Activated T-cell treated with anti-CD3 and anti-CD28 coated beads for 24 hours (primary cell): ENCODE measurements around the gene SLC12A5.

Source experiments
- DNase-seq: peaks from one replicate; pipeline ENCODE4 v3.0.0-alpha.2; 2020; ENCODE audit warnings: low read depth

The SLC12A5 gene

DNA sequence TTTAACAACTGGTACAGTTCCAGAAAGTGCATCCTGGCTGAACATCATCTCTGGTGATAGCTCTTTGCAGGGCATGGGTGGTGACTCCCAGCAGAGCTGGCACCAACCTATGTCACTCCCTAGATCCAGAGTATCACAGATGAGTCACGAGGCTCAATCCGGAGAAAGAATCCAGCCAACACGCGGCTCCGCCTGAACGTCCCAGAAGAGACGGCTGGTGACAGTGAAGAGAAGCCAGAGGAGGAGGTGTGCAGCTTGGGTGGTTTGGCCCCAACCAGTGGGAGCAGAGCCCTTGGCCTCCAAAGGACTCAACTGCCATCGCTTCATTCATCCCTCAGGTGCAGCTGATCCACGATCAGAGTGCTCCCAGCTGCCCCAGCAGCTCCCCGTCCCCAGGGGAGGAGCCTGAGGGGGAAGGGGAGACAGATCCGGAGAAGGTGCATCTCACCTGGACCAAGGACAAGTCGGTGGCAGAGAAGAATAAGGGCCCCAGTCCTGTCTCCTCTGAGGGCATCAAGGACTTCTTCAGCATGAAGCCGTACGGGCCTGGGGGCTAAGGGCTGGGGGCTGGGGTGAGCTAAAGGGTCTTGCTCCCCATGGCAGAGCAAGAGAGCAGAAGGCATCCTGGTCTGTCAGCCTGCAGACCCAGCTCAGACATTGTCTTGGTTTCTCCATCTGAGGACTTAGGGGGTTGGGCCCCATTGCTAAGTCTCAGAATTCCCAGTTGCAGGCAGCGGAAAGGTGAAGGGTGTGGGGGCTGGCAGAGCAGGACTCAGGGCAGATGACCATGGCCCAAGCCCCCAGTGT lies 27.2 kb downstream of the SLC12A5 start:
- no peak for DNase-seq

DNA sequence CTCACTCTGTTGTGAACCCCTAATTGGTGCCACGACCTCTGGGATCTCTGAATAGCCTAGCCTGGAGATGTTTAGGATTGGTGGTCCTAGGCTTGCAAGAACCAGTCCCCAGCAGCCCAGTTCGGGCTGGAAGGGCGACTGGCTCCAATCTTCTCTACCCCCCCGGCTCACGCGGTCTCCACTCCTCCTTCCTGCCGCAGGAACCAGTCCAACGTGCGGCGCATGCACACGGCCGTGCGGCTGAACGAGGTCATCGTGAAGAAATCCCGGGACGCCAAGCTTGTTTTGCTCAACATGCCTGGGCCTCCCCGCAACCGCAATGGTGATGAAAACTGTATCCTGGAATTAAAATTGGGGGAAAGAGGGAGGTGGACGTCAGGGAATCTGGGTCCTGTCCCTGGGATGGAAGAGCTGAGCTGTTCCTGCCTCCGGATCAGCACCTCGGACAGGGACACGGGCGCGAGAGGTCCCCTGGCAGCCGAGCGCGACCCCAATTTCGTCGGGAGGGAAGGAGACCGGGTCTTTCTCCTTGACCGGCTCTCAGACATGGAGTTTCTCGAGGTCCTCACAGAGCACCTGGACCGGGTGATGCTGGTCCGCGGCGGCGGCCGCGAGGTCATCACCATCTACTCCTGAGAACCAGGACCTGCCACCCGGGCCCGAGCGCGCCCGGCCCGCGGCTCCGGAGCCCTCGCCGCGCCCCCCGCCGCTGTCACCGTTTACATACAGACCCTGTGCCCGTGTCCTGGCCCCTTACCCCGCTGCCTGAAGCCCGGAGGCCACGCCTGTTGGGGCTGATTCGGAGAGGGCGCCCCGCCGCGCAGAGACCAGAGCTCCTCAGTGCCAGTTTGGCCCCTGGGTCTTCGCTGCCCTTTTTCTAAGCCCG lies 28.2 kb downstream of the SLC12A5 start:
- no peak for DNase-seq

DNA sequence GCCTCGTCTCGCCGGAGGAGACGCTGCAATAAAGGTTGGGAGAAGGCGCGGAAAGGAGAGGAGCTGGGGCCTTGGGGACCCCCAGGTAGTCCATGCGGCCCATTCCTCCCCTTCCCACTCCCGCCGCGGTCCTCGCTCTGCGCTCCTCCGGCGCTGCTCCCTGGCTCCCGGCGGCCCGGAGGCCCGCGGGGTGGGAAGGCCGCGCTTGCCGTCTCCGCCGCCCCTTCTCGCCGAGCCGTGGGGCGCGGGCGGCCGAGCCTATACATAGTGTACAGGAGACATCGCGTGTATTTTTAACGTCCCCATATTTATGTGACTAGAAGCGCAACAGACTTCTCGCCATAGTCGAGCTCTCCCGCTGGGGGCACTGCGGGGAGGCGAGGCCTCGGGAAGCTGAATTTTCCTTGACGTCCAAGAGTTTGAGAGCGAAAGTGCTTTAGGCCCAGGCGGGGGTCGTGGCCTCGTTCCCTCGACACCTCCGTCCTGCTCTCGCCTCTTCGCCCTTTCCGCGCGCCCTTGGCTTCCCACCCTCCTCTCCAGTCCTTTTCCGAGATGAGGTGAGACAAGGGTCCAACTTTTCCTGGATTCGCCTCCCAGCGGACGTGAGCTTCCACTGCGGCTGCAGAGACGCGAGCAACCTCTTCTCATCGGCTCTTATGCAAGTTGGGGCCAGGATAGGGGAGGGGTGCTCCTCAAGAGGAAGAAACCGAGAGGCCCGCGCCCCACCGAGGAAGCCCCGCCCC lies 29.0 kb downstream of the SLC12A5 start:
- no peak for DNase-seq

DNA sequence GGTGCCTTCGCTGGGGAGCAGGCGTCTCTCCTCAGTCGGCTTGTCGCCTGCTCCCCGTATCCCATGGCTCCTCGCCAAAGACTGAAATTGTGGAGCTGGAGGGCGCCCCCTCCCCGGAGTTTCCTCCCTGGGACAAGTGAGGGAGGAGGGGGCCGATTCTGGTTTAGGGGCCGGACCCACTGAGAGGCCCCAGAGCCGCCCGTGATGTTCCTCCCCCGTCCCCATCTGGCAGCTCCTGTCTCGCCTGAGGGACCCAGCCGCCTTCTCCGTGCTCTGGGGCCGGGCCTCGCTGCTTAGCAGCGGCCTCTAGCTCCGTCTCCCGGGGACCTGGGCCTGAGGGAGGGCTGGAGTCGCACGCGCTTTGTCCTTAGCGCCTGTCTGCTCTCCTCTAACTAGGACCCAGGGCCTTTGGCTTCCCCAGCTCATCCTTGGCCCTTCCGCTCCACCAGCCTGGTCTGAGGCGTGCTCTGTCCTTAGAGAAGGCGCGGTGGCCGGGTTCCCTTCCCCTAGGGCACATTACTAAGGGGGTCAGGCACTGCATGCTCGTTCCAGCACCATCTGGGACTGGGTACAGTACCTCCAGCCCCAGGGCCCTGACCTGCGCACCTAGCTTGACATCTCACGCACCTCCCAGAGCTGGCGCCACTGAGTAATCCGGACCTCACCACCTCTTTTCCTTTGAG lies 29.7 kb downstream of the SLC12A5 start:
- no peak for DNase-seq

DNA sequence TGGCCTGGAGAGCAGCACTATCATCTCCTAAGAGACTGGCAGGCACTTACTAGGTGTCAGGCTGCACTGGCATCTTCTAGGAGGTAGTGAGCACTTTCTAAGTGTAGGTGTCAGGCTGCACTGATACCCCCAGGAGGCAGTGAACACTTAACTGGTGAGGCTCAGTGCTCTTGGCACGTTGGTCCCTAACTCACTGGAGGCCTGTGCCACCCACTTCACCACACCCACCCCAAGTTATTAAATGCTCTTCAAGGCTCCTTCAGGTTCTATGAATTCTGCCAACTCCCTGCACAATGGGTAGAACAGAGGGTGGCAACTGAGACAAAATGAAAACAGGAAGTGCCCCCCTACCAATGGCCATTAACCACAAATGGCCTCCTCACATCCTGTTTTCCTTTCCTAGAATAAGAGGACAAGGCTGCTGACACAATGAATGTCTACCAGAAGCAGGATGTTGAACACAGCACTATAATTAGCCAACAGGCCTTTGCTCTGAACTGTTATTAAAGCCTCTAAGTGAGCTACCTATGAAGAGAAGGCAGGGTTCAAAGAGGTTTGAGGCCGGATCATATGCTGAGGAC lies 31.4 kb downstream of the SLC12A5 start:
- DNase-seq: no peak

DNA sequence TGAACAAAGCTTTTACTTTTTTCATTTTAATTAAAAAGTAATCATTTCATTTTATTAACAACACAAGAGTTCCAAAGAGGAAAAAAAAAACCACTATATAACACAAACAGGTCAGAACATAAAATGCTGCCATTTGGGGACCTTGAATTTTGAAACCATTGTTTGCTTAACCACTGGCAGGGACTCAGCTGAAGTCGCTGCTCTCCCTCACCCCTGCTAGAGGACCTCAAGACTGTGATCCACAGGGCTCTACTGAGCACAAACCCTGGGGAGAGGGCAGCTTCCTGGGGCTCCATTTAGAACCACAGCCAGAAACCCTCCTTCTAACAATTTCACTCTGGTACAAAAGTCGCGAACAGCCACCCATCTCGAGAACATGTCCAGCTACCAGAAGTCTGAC lies 32.0 kb downstream of the SLC12A5 start:
- no peak for DNase-seq

DNA sequence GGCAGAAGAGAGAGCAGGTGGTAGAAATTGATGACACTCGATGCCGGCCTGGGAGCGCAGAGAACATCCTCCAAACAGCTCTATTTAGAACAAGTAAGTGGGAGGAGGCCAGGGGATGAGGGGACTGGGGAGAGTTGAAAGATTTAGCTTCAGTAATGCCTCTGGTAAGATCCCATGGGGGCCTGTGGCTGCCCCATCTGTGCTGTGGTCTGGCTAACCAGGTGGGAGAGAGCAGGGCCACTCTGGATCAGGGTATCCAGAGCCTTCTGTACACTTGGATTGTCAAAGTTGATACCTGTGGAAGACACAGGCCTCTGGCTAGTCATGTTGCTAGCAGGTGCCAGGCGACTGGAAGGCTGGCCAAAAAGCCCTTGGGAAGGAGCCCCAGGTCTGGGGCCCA lies 33.1 kb downstream of the SLC12A5 start:
- DNase-seq: no peak

DNA sequence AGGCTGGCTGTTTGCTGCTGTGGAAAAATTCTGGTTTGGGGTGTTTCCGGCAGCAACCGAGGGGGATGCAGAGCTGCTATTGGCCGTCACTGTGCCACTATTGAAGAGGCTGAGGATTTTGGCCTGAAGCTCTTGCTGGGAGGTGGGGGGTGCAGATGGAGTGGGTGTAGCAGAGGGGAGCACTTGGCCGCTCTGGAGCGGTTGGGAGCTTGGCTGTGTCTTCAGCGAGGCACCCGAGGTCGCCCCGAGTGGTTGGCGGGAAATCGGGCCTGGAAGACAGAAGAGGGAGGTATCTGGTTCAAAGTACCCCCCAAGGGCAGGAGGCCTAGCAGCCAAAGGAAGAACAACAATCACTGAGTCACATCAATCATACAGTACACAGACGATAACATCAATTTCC lies 33.6 kb downstream of the SLC12A5 start:
- DNase-seq: no peak

DNA sequence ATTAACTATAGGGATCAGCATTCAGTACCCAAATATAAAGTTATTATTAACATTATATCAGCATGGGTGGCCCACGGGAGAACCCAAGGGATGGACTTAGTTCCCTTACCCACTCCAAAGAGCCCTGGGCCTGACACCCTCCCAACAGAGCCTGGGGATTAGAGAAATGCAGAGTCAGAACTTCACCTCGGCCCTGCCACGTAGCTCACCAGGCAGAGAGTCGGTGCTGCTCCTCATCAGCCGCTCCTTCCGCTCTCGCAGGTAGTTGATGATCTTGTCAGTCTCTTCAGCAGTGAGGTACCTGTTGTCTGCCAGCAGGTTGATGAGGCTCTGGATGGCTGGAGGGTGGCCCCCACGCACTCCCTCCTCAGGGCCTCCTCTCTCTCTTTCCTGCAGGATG lies 34.1 kb downstream of the SLC12A5 start:
- no peak for DNase-seq

DNA sequence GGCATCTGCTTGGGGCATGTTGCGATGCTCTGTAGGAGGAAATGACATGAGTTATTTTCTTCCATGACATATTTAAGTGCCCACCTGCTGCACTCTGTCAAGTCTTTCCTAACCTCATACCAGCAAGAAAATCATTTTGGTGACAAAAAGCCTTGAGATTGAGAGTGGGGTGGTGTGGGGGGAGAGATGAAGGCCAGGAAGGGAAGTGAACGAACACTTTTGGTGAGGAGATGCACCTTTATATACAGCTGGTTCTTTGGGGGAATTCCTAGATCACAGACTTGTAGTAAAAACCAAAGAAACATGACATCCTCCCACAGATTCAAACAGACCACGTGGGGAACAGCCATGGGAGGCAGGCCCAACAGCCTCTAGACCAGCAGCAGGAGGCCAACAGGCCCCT lies 34.6 kb downstream of the SLC12A5 start:
- DNase-seq: no peak

DNA sequence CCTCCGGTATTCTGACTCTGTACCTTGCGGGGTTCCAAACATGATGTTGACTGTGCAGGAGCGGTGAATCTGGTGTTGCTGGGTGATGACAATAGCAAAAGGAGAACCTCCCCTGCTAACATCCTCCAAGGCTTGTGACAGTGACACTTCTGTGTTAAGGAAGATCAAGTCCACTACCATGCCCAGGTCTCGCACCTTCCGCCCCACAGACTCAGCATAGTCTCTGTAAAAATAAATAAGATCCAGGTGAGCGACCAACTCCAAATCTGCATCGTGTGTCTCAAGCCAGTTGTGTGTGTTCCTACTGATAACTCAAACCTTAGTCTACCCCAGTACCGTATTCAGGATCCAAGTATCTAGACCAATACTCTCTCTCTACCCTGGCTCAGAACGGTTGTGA lies 36.0 kb downstream of the SLC12A5 start:
- no peak for DNase-seq

DNA sequence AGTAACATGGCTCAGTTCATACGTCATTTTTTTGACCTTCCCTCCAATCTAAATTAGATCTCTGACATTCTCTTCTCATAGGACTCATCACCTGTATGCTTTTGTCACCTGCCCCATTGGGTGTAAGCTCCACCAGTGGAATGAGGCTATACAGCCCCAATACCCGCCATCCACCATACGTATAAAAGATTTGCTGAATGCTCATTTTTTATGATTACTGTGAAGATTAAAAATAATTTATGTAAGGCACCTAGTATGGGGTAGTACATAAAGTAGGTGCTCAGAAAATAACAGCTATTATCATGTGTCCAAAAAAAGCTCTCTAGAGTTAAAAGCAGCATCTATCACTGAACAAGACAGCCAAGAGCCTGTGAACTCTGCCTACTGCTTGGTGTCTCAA lies 36.7 kb downstream of the SLC12A5 start:
- no peak for DNase-seq

DNA sequence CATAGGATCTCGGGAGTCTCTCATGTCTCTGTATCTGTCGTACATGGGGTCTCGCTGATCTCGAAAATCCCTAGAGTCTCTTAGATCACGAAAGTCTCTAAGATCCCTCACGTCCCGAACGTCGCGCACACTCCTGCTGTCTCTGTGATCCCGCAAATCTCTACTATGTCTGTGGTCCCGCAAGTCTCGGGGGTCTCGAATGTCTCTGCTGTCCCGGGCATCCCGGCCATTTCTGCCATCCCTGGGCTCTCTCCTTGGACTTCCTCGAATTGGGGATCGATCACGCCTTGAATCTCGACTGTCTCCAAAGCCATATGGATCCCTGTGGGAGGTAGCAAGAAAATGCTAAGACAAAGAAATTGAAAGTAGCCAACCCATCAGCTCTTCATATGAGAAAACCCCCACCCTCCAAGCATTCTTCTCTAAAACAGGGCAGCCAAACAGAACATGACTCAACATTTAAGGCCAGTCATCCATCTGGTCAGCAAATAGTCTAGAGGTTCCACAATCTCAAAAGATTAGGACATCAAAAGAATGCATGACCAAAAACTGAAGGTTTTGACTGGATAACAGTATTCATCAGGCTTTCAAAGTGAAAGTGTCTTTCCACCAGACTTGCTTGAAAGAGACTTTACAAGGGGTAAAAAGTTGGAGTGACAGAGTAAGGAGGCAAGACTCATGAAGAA lies 41.3 kb downstream of the SLC12A5 start:
- no peak for DNase-seq

DNA sequence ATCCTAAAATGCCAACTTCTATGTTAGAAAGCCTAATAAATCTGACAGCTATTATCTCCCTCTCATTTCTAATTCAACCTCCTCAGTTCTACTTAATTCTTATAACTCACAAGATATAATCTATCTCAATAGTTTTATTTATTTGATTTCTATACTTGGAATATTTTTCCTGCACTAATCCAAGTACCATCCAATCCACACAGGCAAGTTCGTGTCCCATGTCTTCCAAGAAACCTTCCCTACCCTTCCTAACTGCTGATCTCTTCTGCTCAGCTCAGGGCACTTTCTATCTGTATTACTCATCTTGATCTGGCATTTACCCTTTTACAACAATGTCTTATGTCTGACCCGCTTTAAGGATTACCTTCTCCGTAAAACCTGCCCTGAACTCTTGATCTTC lies 42.6 kb downstream of the SLC12A5 start:
- DNase-seq: no peak

DNA sequence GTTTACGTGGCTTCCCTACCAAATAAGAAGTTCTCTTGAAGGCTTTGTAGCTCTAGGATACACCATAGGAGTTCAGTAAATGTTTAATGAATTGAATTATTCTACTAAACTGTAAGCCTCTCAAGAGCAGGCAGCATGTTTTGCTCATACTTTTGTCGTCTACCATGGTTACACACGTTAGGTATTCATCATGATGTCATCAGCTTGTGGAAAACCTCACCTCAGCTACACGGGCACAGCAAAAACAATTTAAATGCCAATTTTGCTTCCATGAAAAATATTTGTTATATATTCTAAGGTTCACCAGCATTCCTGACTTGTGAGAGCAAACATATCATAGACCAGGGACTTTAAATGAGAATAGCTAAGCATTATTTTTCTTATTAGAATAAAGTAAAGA lies 44.0 kb downstream of the SLC12A5 start:
- no peak for DNase-seq

DNA sequence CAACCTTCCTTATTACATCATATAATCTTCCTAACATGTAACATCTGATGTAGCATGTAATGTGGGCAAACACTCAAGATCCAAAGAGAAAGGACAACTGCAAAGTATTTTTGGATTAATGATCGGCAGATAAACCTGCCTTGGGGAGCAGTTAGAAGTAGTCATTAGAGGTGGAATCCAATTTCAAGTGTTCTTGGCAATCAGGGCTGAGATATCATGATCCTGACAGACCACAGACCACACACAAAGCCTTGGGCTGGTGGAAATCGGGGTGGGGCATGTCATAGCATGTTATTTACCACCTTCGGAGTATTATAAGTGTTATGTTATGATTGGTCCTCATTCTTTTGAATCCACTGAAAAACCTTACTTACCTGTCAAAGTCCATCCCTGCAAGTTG lies 44.4 kb downstream of the SLC12A5 start:
- no peak for DNase-seq

DNA sequence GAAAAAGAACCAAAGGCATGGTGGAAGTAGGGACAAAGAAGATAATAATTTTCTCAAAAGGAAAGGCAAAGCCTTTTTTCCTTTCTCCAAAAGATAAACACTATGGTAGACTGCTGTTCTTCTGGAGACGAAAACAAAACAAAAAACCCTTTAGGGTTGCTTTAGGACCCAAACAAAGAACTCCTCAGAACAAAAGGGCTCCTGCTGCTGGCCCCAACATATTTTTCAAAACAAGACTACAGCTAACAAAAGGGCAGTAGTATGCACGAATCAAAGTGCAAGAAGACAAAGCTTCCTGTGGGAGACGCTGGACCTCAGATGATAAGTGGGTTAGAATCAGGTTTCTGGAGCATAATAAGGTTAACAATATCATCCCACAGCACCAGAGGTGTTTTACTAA lies 45.0 kb downstream of the SLC12A5 start:
- DNase-seq: no peak

DNA sequence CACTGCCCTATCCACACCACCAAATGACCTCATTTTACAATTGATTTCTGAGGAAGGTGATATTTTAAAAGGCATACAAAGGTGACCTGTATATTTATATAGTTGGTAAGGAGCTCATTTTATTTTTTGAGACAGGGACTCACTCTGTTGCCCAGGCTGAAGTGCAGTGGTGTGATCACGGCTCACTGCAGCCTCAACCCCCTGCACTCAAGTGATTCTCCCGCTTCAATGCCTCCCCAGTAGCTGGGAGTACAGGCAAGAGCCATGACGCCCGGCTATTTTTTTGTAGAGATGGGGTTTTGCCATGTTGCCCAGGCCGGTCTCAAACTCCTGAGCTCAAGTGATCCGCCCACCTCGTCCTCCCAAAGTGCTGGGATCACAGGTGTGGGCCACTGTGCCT lies 47.8 kb downstream of the SLC12A5 start:
- no peak for DNase-seq

DNA sequence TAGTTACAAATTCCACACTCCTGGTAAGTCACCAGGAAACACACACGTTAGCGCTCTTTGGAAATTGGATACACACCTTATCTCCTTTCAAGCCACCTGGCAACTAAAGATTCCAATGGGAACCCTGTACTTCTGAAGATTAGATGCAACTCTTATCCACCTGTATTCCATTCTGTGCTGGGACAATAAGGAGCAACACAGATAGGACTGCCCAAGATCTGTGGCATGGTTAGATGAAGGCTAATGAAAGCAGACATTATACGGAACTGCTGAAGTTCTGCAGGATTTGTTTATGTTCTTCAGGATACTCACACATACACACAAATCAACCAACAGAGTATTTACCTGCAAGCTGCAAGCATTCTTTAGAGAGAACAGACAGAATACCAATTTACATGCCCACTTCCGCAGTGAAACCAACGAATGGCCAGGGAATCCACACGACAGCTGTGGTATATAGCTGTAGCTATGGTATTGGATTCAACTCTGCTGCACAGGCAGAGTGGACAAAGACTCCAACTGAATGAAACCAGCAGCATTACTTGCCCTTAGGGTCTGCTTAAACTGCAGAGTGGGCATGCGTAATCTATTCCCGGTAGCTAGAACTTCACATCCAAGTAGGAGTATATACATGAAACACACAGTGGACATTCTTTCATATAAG lies 48.8 kb downstream of the SLC12A5 start:
- DNase-seq: no peak

DNA sequence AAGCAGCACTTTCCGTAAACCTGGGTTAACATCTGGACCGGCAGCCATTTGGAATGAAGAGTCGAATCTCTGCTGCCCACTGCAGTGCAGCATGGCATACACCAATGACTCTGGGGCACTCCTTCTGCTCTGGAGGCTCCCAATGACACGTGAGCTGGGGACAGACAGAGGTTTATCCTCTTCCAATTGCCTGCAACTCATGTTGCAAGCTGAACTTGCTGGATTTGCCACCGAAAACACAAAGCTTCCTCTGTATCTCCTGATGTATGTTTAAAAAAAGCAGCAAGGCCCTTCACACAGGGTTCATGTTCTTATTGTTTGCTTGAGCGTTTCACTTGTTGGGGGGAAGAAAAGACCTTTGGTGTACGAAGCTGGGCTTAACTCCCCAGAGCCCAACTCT lies 49.9 kb downstream of the SLC12A5 start:
- no peak for DNase-seq

DNA sequence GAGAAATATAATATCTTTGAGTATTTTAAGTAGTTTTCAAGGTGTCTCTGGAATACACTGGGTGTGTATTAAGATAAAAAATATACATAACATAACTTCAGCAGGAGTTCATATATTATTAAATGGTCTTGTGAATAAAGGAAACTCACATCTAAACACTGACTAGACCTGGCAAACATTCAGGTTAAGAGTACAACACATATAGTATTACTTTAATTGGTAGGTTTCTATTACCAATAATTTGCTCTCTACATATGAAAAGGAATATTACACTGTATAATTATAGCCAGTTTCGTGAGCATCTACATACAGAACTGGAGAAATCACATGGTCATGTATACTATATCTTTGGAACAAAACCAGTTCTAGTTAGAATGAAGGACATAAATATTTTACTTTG lies 52.1 kb downstream of the SLC12A5 start:
- DNase-seq: no peak
